HG03457 (cell line): ENCODE data around the gene MSLN.

Source experiments
- ATAC-seq: cut with Tn5 transposase; IDR thresholded peaks from one replicate; pipeline ENCODE4 v1.9.1; 2021; ENCODE audit warnings: moderate number of reproducible peaks; ENCODE audit not compliant: unreplicated experiment

MSLN gene

GRCh38 chr16:788399-789126, 28.0 kb downstream of the MSLN start, which contains the start of gene CHTF18:
Gene CHTF18 (plus strand): TSS chr16:788620. CDS start chr16:788685, 65 bp downstream.
- ATAC-seq: peak; percentile 49

GRCh38 chr16:789191-789850, 28.8 kb downstream of the MSLN start:
- no peak for ATAC-seq

GRCh38 chr16:790086-790485, 29.6 kb downstream of the MSLN start:
- no peak for ATAC-seq

GRCh38 chr16:791131-791530, 30.6 kb downstream of the MSLN start:
- no peak for ATAC-seq

GRCh38 chr16:792221-792995, 31.9 kb downstream of the MSLN start:
- no peak for ATAC-seq

GRCh38 chr16:793414-793813, 32.9 kb downstream of the MSLN start:
- no peak for ATAC-seq

GRCh38 chr16:794091-794822, 33.7 kb downstream of the MSLN start:
- ATAC-seq: no peak

- no peak for ATAC-seq
Observed at GRCh38 chr16:794853-795466, 34.4 kb downstream of the MSLN start.

- ATAC-seq: no peak
Observed at GRCh38 chr16:795580-796229, 35.2 kb downstream of the MSLN start.

- ATAC-seq: no peak
Observed at GRCh38 chr16:796296-797119, 36.0 kb downstream of the MSLN start.

GRCh38 chr16:797120-797420, 36.5 kb downstream of the MSLN start:
- no peak for ATAC-seq

- ATAC-seq: no peak
Observed at GRCh38 chr16:797686-798085, 37.2 kb downstream of the MSLN start.

GRCh38 chr16:798666-799065, 38.1 kb downstream of the MSLN start:
- ATAC-seq: no peak

GRCh38 chr16:799111-799947, 38.8 kb downstream of the MSLN start:
- ATAC-seq: no peak

GRCh38 chr16:799948-800833, 39.7 kb downstream of the MSLN start, which contains the start of gene GNG13:
Gene GNG13 (minus strand): TSS chr16:800734. CDS start chr16:799077, 1,657 bp downstream.
- no peak for ATAC-seq

GRCh38 chr16:800834-801511, 40.4 kb downstream of the MSLN start:
- ATAC-seq: no peak
